Stomach smooth muscle (tissue), 2 donors: ENCODE data around the gene ZNF649.
"Not testable (repeated sequence)": the region's sequence is repeated elsewhere in the genome, so short reads cannot be mapped to it uniquely, and the experiment has no call there.

ENCODE experiments used
- H3K27ac ChIP-seq: one replicate; pipeline ENCODE4 v1.7.0; 2013; ENCODE audit warnings: mild to moderate bottlenecking, low read length, inconsistent platforms
- H3K27me3 ChIP-seq, 2 donors: one replicate each; pipeline ENCODE4 v1.7.0; 2013; ENCODE audit warnings: low read length in 2 of 2; ENCODE audit not compliant: insufficient read depth in 2 of 2, control insufficient read depth in 1 of 2
- H3K36me3 ChIP-seq, 2 donors: one replicate each; pipeline ENCODE4 v1.7.0; 2013; ENCODE audit warnings: low read length in 2 of 2; ENCODE audit not compliant: control insufficient read depth in 2 of 2, insufficient read depth in 2 of 2
- H3K4me1 ChIP-seq: one replicate; pipeline ENCODE4 v1.7.0; 2013; ENCODE audit warnings: low read length; ENCODE audit not compliant: control insufficient read depth, insufficient read depth
- H3K4me3 ChIP-seq, 2 donors: one replicate each; pipeline ENCODE4 v1.7.0; 2013; ENCODE audit warnings: low read length in 2 of 2
- H3K9ac ChIP-seq, 2 donors: one replicate each; pipeline ENCODE4 v1.7.0; 2013; ENCODE audit warnings: low read length in 2 of 2, mild to moderate bottlenecking in 1 of 2
- H3K9me3 ChIP-seq, 2 donors: one replicate each; pipeline ENCODE4 v1.7.0; 2013; ENCODE audit warnings: low read length in 2 of 2; ENCODE audit not compliant: control insufficient read depth in 2 of 2
- donor health status: healthy.
- donor health status: Pancreatic carcinoma.

The ZNF649 gene

GRCh38 chr19:51919606-51920005 is 14.8 kb upstream of the ZNF649 start:
- H3K27me3 ChIP-seq = no peaks in the 10 kb centered on the region
- no peak overlapping the region for H3K9ac ChIP-seq
- no peak overlapping the region for H3K4me3 ChIP-seq
- H3K27ac ChIP-seq = no peak overlapping the region
- peaks cover 49 to 53% of the 10 kb centered on the region in 2 donors for H3K9me3 ChIP-seq
- H3K36me3 ChIP-seq = no peaks in the 10 kb centered on the region
- no peaks in the 10 kb centered on the region for H3K4me1 ChIP-seq

GRCh38 chr19:51916167-51916566 is 11.3 kb upstream of the ZNF649 start:
- Histone ChIP-seq H3K27ac (no peak overlapping the region), H3K27me3 (no peaks in the 10 kb centered on the region), H3K36me3 (no peaks in the 10 kb centered on the region), H3K9me3 (peaks cover 34 to 36% of the 10 kb centered on the region in 2 donors), H3K4me3 (no peak overlapping the region), H3K9ac (no peak overlapping the region), H3K4me1 (no peaks in the 10 kb centered on the region)

- Histone ChIP-seq H3K36me3 (no peaks in the 10 kb centered on the region), H3K4me3 (peak overlapping the region in 1 of 2 donors; percentile 20), H3K9me3 (peaks cover 26 to 34% of the 10 kb centered on the region in 2 donors), H3K4me1 (no peaks in the 10 kb centered on the region), H3K27me3 (no peaks in the 10 kb centered on the region), H3K27ac (no peak overlapping the region), H3K9ac (no peak overlapping the region)
These were observed 10.6 kb upstream of the ZNF649 start for GRCh38 chr19:51915324-51915867.

DNA sequence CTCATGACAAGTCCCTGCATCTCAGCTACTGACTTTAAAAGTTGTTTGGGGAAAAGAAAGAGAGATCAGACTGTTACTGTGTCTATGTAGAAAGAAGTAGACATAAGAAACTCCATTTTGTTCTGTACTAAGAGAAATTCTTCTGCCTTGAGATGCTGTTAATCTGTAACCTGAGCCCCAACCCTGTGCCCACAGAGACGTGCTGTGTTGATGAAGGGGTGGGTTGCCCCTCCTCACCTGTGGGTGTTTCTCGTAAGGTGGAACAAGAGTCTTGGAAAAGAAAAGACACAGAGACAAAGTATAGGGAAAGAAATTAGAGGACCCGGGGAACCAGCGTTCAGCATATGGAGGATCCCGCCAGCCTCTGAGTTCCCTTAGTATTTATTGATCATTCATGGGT is 3.2 kb upstream of the ZNF649 start:
- H3K4me3 ChIP-seq, H3K27ac ChIP-seq, H3K36me3 ChIP-seq, H3K9me3 ChIP-seq, H3K4me1 ChIP-seq, H3K27me3 ChIP-seq, H3K9ac ChIP-seq: not testable (repeated sequence)

DNA sequence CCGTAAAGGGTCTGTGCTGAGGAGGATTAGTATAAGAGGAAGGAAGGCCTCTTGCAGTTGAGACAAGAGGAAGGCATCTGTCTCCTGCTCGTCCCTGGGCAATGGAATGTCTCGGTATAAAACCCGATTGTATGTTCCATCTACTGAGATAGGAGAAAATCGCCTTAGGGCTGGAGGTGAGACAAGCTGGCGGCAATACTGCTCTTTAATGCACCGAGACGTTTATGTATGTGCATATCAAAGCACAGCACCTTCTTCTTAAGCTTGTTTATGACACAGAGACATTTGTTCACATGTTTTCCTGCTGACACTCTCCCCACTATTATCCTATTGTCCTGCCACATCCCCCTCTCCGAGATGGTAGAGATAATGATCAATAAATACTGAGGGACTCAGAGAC is 1.3 kb upstream of the ZNF649 start:
- H3K4me3 ChIP-seq, H3K27me3 ChIP-seq, H3K36me3 ChIP-seq, H3K27ac ChIP-seq, H3K9me3 ChIP-seq, H3K9ac ChIP-seq: not testable (repeated sequence)
- H3K4me1 ChIP-seq = peaks cover 11% of the 10 kb centered on the region

DNA sequence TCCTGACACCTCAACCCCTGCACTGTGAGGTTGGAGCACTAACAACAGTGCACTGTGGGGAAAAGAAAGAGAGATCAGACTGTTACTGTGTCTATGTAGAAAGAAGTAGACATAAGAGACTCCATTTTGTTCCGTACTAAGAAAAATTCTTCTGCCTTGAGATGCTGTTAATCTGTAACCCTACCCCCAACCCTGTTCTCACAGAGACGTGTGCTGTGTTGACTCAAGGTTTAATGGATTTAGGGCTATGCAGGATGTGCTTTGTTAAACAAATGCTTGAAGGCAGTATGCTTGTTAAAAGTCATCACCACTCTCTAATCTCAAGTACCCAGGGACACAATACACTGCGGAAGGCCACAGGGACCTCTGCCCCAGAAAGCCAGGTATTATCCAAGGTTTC is 822 bp upstream of the ZNF649 start:
- not testable (repeated sequence) for H3K9ac ChIP-seq, H3K4me3 ChIP-seq, H3K27me3 ChIP-seq, H3K9me3 ChIP-seq, H3K36me3 ChIP-seq, H3K27ac ChIP-seq
- peaks cover 11% of the 10 kb centered on the region for H3K4me1 ChIP-seq

DNA sequence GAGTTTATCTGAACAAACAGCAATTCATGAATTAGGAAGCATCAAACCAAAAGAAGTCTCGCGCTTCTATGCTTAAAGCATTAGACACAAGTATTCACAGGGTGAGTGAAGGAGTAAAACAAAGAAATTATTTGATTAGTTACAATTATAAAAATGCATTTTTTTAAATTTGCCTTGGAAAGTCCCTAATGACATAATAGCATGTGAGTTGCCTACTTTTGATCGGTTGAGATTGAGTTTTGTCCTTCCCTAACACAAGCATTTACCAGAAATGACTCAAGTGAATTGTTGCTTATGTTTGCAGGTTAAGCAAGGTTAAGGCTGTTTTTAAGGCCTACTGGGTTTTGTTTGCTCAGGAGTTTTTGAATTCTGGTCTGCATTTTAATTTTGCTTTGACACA is 389 bp upstream of the ZNF649 start:
- Histone ChIP-seq H3K27me3 (no peaks in the 10 kb centered on the region), H3K4me3 (peak overlapping the region; percentile 75 to 97), H3K36me3 (peaks cover 2 to 6% of the 10 kb centered on the region in 2 donors), H3K4me1 (peaks cover 11% of the 10 kb centered on the region), H3K27ac (no peak overlapping the region), H3K9ac (no peak overlapping the region), H3K9me3 (peaks cover 4 to 11% of the 10 kb centered on the region in 2 donors)

GRCh38 chr19:51903192-51903591 is 1.6 kb downstream of the ZNF649 start:
- H3K27me3 ChIP-seq = no peaks in the 10 kb centered on the region
- peaks cover 17 to 20% of the 10 kb centered on the region in 2 donors for H3K36me3 ChIP-seq
- H3K27ac ChIP-seq = no peak overlapping the region
- peaks cover 11% of the 10 kb centered on the region for H3K4me1 ChIP-seq
- H3K9ac ChIP-seq = no peak overlapping the region
- H3K4me3 ChIP-seq = peak overlapping the region; percentile 41 to 97
- peaks cover 4 to 13% of the 10 kb centered on the region in 2 donors for H3K9me3 ChIP-seq

GRCh38 chr19:51901860-51902259 is 3.0 kb downstream of the ZNF649 start:
- peaks cover 29 to 32% of the 10 kb centered on the region in 2 donors for H3K36me3 ChIP-seq
- H3K27me3 ChIP-seq = no peaks in the 10 kb centered on the region
- H3K9me3 ChIP-seq = peaks cover 4 to 13% of the 10 kb centered on the region in 2 donors
- no peak overlapping the region for H3K27ac ChIP-seq
- H3K4me3 ChIP-seq = no peak overlapping the region
- H3K4me1 ChIP-seq = peaks cover 11% of the 10 kb centered on the region
- H3K9ac ChIP-seq = no peak overlapping the region

DNA sequence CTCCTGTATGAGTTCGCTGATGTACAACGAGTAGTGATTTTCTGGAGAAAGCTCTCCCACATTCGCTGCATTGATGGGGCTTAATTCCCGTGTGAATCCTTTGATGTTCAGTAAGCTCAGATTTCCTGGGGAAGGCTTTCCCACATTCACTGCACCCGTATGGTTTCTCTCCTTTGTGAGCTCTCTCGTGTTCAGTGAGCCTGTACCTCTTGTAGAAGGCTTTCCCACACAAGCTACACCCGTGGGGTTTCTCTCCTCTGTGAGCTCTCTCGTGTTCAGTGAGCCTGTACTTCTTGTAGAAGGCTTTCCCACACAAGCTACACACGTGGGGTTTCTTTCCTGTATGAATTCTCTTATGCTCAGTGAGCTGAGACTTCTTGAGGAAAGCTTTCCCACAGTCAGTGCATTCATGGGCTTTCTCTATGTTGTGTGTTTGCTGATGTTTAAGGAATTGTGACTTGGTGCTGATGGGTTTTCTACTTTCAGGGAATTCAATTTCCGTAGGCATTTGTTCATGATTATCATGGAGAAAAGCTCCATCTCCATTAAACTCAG is 13.5 kb downstream of the ZNF649 start:
- H3K9me3 ChIP-seq = peaks cover 37 to 41% of the 10 kb centered on the region in 2 donors

GRCh38 chr19:51889934-51890333 is 14.9 kb downstream of the ZNF649 start:
- H3K27me3 ChIP-seq = no peaks in the 10 kb centered on the region
- H3K9me3 ChIP-seq = peaks cover 35 to 39% of the 10 kb centered on the region in 2 donors
- H3K4me1 ChIP-seq = no peaks in the 10 kb centered on the region
- H3K9ac ChIP-seq = no peak overlapping the region
- H3K36me3 ChIP-seq = peaks cover 42 to 49% of the 10 kb centered on the region in 2 donors
- no peak overlapping the region for H3K27ac ChIP-seq
- no peak overlapping the region for H3K4me3 ChIP-seq

More for the DNA sequence above, 13.5 kb downstream of the ZNF649 start:
- Histone ChIP-seq H3K36me3 (peaks cover 52 to 60% of the 10 kb centered on the region in 2 donors), H3K4me1 (no peaks in the 10 kb centered on the region), H3K4me3 (peak overlapping the region in 1 of 2 donors; percentile 36), H3K27me3 (no peaks in the 10 kb centered on the region), H3K27ac (no peak overlapping the region), H3K9ac (no peak overlapping the region)
